WERI-Rb-1 (cell line): ENCODE results near the gene SEPTIN1.
A peak's percentile ranks its signal among the peaks of the same experiment; 100 is the strongest.

Experiments
- DNase-seq: peaks from one replicate; pipeline ENCODE4 v3.0.0-alpha.2; 2020
- H3K27ac ChIP-seq: fragments of 250-450 bp; sonication (Bioruptor Pico); 2 replicates; pipeline ENCODE4 v1.5.1; 2020; ENCODE audit warnings: mild to moderate bottlenecking, moderate library complexity
- H3K27me3 ChIP-seq: fragments of 250-450 bp; sonication (Bioruptor Pico); 2 replicates; pipeline ENCODE4 v1.5.1; 2021; ENCODE audit warnings: mild to moderate bottlenecking, low read depth, moderate library complexity; ENCODE audit not compliant: insufficient read depth, severe bottlenecking
- H3K36me3 ChIP-seq: fragments of 250-450 bp; sonication (Bioruptor Pico); 2 replicates; pipeline ENCODE4 v1.5.1; 2020; ENCODE audit warnings: mild to moderate bottlenecking, moderate library complexity
- H3K4me3 ChIP-seq: 2 replicates; pipeline ENCODE4 v1.5.1; 2011; ENCODE audit warnings: low read depth, mild to moderate bottlenecking, control low read depth, low read length
- H3K9me3 ChIP-seq: fragments of 250-450 bp; sonication (Bioruptor Pico); 2 replicates; pipeline ENCODE4 v1.5.1; 2021; ENCODE audit warnings: mild to moderate bottlenecking, moderate library complexity; ENCODE audit not compliant: severe bottlenecking
- CTCF ChIP-seq: IDR thresholded peaks from 2 replicates; pipeline ENCODE4 v1.5.1; 2011; ENCODE audit warnings: low read depth, mild to moderate bottlenecking, control low read depth, inconsistent platforms, low read length

The SEPTIN1 gene

GRCh38 chr16:30377812-30378235 lies 4.5 kb downstream of the SEPTIN1 start:
- H3K4me3 ChIP-seq = peak overlapping the region; percentile 57
- TF ChIP-seq CTCF = no peak
- peak; percentile 93 for DNase-seq
- H3K36me3 ChIP-seq = peaks cover 4% of the 10 kb centered on the region
- H3K27ac ChIP-seq = peak overlapping the region; percentile 98
- H3K9me3 ChIP-seq = no peaks in the 10 kb centered on the region
- H3K27me3 ChIP-seq = no peaks in the 10 kb centered on the region

- Histone ChIP-seq H3K27me3 (no peaks in the 10 kb centered on the region), H3K27ac (peak overlapping the region; percentile 98), H3K36me3 (peaks cover 4% of the 10 kb centered on the region), H3K4me3 (peak overlapping the region; percentile 57), H3K9me3 (no peaks in the 10 kb centered on the region)
- no peak for DNase-seq
- no peak for TF ChIP-seq CTCF
These were observed 5.1 kb downstream of the SEPTIN1 start for GRCh38 chr16:30377050-30377811.

- Histone ChIP-seq H3K27ac (peak overlapping the region; percentile 98), H3K9me3 (no peaks in the 10 kb centered on the region), H3K27me3 (no peaks in the 10 kb centered on the region), H3K36me3 (peaks cover 4% of the 10 kb centered on the region), H3K4me3 (peak overlapping the region; percentile 57)
- DNase-seq = peak; percentile 89
- no peak for TF ChIP-seq CTCF
These were observed 5.9 kb downstream of the SEPTIN1 start for GRCh38 chr16:30376461-30376902.

- H3K27ac ChIP-seq = peak overlapping the region; percentile 98
- H3K9me3 ChIP-seq = no peaks in the 10 kb centered on the region
- peaks cover 4% of the 10 kb centered on the region for H3K36me3 ChIP-seq
- no peak for TF ChIP-seq CTCF
- no peaks in the 10 kb centered on the region for H3K27me3 ChIP-seq
- no peak overlapping the region for H3K4me3 ChIP-seq
- no peak for DNase-seq
These were observed 6.5 kb downstream of the SEPTIN1 start for GRCh38 chr16:30375864-30376263.

- Histone ChIP-seq H3K27ac (peak within 1 kb of the TSS; percentile 98), H3K4me3 (no peak within 1 kb of the TSS), H3K9me3 (no peaks in the 10 kb centered on the region), H3K36me3 (no peaks in the 10 kb centered on the region), H3K27me3 (no peaks in the 10 kb centered on the region)
- DNase-seq = no peak
- TF ChIP-seq CTCF = no peak
These were observed 7.8 kb downstream of the SEPTIN1 start, which contains the start of gene MYL11 for GRCh38 chr16:30374538-30374937. MYL11 (plus strand) TSS chr16:30374802; CDS start chr16:30374858, 56 bp downstream.
